ENCODE results near the gene STAG2.

The STAG2 gene

GRCh38 chrX:123961268-123962005, at the start of gene STAG2:
Gene STAG2, plus strand, starts transcription at chrX:123961706. Its CDS starts 60,922 bp downstream, at chrX:124022628.
- no peak for TF ChIP-seq CTCF (IDR thresholded peaks at IDR 0.05; ENCODE audit: low read length, missing control alignments)
- peak; percentile 93 for DNase-seq (ENCODE audit: low read depth)
- peak within 1 kb of the TSS; percentile 82 for H3K4me3 ChIP-seq (replicated peaks; ENCODE audit: low read depth, low read length)

- DNase-seq (ENCODE audit: low read depth), result no peak
- no peak for TF ChIP-seq CTCF (IDR thresholded peaks at IDR 0.05; ENCODE audit: low read length, missing control alignments)
- no peak overlapping the region for H3K4me3 ChIP-seq (replicated peaks; ENCODE audit: low read depth, low read length)
Measured at GRCh38 chrX:123917069-123917468, 44.4 kb upstream of the STAG2 start.

- no peak for DNase-seq (ENCODE audit: low read depth)
- no peak for TF ChIP-seq CTCF (IDR thresholded peaks at IDR 0.05; ENCODE audit: low read length, missing control alignments)
- no peak overlapping the region for H3K4me3 ChIP-seq (replicated peaks; ENCODE audit: low read depth, low read length)
Measured at GRCh38 chrX:123918106-123918721, 43.3 kb upstream of the STAG2 start.

GRCh38 chrX:123920105-123920785, 41.3 kb upstream of the STAG2 start:
- H3K4me3 ChIP-seq (replicated peaks; ENCODE audit: low read depth, low read length), result no peak overlapping the region
- DNase-seq (ENCODE audit: low read depth), result peak; percentile 60
- TF ChIP-seq CTCF (IDR thresholded peaks at IDR 0.05; ENCODE audit: low read length, missing control alignments), result no peak

- no peak for DNase-seq (ENCODE audit: low read depth)
- H3K4me3 ChIP-seq (replicated peaks; ENCODE audit: low read depth, low read length), result no peak overlapping the region
- no peak for TF ChIP-seq CTCF (IDR thresholded peaks at IDR 0.05; ENCODE audit: low read length, missing control alignments)
Measured at GRCh38 chrX:123923211-123923610, 38.3 kb upstream of the STAG2 start.

- no peak overlapping the region for H3K4me3 ChIP-seq (replicated peaks; ENCODE audit: low read depth, low read length)
- no peak for DNase-seq (ENCODE audit: low read depth)
- TF ChIP-seq CTCF (IDR thresholded peaks at IDR 0.05; ENCODE audit: low read length, missing control alignments), result no peak
Measured at GRCh38 chrX:123924186-123924585, 37.3 kb upstream of the STAG2 start.

All from fibroblast of pulmonary artery (primary cell).